GM23248 (cell line): ENCODE results near the gene PDP2.

Source experiments
- EZH2 ChIP-seq: fragments of 200-600 bp; sonication (generic); IDR thresholded peaks from 2 replicates; pipeline ENCODE4 v1.6.1; 2018; ENCODE audit warnings: antibody characterized with exemption, mild to moderate bottlenecking; ENCODE audit not compliant: insufficient read depth, poor library complexity, severe bottlenecking
- EZH2phosphoT487 ChIP-seq: fragments of 200-600 bp; sonication (generic); IDR thresholded peaks from 2 replicates; pipeline ENCODE4 v1.6.1; 2018; ENCODE audit warnings: antibody characterized with exemption, moderate library complexity, mild to moderate bottlenecking, low read depth; ENCODE audit not compliant: insufficient read depth

GRCh38 chr16:66844342-66845079, 35.8 kb upstream of the PDP2 start, which contains the start of gene CA7:
- no peak for TF ChIP-seq EZH2phosphoT487
- peak; percentile 44 for TF ChIP-seq EZH2
